Bone marrow (tissue), 2 donors: ENCODE data around the gene QRFP.

ENCODE experiments used
- DNase-seq, 2 donors: peaks; one replicate each; lab custom pipeline; 2025; lab: John Stamatoyannopoulos, UW

The QRFP gene

DNA sequence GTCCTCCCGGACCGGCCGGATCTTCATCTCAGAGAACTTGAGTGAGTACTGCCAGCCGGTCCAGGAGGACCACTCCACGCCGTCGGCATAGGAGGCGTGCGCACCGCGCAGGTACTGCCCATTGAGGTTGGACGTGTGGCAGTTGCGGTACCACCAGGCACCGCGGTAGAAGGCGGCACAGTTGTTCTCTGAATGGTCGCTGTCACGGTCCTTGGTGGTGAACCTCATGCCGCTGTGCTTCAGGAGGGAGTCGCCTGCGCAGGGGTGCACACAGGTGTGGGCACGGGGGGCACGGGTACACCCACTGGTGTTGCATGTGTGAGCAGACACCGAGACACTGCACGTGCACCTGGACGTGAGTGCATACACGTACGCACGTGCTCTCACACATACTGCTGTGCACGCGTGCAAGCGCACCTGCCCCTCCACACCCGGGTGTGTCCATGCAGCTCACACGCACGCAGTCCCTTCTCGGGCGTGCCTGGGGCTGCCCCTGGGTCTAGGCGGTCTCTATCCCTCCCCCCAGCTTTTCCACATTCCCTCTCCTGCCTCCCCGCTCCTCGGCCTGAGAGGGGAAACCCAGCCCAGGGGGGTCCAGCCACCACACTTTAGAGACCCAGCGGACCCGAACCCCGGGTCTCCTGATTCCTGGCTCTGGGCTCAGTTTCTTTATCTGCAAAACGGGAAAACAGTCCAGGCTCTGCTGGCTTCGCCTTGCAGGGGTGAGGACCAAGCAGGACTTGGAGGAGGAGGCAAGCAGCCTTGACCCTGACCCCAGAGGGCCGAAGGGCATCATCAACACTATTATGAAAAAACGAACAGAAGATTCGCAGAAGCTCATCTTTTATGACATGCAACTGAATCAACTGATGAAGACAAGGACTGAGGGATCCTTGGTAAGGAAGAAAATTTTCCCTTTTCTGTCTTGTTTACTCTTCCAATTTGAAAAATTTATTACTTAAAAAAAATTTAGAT lies 7.7 kb upstream of the QRFP start:
- no peak for DNase-seq

DNA sequence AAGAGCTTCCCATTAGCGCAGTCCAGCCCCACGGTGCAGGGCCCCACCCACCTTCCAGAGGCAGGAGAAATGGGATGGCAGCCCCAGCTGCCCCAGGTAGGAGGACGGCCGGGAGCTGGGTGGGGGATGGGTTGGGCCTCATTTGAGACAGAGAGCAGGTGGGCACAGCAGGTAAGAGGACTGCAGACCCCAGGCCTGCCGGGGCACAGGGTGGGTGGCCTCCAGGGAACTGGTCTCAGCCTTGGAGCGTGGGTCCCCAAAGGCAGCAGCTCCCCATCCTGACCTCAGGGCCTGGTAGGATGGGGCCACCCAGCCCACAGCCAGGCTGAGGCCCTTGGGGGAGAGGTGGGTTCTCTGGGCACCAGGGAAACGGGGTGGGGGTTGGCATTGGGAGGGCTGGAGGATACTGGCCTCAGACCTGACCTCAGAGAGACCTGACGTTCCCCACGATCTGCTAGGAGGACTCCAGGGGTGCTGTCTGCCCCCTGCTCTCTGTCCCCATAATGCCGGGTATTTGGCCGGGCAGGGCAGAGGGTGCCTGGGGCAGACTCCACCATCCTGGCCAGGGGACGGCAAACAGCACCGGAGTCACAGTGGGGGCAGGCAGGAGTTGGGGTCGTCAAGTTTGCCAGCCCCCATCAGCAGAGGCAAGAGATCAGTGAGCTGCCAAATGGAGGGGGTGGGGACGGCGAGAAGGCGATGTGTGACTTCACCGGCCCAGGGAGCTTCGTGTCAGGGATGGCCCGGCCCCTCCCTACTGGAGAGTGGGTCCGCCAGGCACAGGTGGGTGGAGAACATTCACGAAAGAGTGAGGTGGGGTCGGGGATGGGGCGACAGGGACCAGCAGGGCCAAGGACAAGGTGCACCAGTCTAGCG lies 6.8 kb upstream of the QRFP start:
- DNase-seq, result no peak

DNA sequence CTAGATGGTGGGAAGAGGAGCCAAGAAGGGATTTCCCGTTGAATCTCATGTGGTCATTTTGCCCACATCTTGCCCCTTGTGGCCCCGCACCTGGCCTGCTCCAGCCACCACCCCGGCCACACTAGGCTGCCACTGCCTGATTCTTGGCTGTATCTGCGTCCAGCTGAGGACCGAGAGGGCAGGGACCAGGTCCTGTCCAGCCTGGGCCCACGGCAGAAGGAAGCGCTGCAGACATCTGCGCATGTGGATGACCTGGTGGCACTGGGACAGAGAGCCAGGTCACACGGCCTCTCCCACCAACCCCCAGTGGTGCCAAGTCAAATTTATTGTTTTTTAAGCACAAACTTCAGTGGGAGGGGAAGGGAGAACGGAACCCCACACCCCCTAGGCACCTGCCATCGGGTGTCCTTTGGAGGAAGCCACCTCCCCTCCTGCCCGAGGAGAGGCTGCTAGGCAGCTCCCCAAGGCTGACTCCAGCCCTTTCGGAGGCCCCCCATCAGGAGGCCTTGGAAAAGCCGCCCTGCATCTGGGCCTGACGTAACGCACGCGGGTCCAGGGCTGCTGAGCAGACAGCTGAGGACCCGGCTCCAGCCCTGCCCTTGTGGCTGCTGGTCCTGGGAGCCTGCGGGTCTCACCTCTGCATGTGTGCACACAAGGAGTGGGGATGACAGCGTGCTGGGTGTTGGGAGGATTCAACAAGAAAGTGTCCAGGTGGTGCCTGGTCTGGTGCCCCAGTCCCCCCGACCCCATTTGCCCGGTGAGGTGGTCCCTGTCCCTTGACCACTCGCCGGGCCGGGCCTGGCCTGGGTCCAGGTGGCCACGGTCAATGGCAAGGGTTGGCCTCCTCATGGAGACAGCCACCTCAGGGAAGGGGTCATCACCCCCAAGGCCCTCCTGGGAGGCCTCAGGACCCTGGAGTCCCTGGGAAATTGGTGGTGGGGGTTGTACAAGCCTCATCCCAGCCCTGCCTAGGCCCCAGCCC lies 5.9 kb upstream of the QRFP start:
- DNase-seq, result no peak

DNA sequence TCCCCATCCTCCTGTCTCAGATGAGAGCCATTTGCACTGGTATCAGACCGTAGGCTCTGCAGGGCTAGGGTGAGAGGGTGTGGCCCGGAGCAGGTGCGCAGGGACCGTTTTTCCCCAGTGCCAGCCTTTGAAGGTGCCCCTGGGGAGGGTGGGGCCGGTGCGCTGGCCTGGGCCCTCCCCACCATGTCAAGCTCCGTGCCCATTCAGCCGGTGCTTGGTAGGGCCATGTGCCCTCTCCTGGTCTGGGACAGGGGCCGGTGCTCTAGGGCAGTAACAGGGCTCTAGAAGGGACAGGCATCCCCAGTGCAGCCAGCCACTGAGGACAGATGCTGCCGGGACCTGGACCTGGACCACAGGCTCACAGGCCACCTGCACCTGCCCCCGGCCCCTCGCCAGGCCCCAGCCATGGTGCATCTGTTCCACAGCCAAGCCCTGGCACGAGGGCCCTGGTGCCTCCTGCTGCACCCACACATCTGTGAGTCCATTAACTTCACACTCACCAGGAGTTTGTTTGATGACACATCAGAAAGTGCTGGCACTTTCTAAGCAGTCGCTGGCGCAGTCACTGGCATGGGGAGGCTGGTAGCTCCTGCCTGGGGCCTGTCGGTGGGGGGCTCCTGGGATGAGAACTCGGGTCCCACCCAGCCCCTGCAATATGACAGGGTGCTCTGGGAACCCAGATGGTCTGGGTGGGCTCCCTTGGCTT lies 5.0 kb upstream of the QRFP start:
- no peak for DNase-seq

DNA sequence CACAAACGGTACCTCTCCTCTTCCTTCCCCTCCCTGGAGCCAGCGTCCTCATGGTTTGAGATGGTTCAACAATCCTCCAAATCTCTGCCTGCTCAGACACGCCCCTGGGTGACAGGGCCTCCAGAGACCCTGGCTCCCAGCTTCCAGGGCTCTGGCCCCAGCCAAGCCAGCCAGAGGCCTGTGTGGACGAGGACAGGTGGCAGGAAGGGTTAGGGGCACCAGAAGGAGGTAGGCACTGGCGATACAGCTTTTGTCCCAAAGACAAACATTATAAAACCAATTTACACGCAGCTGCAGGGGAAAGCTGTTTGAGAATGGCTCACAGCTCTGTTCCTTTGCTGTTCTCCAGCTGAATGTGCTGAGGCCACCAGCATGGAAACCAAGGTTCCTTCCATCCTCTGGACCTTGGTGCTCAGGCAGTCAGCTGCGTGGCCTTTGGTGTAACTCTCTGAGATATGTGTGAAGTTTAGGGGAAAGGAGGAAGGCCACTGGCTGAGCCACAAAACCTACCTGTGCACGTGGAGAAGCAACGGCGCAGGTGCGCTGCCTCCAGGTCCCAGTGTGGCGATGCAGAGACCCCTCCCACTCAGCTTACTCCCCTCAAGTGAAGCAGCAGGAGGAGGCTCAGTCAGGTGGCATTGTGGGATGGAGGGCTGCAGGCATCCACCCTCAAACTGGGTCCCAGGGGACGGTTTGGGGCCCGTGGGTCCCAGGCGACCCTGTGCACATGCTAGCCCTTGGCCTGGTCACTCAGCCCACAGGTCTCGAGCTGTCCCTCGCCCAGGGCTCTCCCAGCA lies 4.3 kb upstream of the QRFP start:
- DNase-seq, result no peak

DNA sequence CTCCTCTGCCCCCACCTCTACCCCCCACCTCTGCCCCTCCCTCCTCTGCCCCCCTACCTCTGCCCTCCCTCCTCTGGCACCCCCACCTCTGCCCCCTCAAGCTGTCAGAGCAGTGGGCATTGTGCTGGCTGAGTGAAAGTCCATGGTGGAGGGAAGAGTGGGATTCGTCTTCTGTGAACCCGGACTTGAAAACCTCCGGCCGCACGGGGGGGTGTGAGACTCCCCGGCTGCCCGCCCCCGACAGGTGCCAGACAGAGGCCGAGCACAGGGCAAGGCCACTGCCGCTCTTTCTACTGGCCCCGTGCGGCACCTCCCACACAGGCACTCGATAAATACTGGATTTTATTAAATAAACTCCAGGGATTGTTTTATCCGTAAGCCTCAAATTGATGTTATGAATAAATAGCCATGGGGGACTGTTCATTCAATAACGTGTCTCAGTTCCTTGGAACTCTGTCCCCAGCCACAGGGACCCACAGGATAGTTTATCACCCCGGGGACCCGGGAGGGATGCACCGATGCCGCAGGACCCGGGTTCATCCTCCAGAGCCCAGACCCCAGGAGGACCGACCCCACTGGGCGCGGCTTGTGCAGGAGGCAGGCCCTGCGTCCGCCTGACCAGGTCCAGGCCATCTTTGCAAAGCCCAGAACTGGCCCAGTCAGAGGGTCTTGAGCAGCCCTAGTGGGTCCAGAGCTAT lies 2.6 kb upstream of the QRFP start:
- DNase-seq, result no peak

DNA sequence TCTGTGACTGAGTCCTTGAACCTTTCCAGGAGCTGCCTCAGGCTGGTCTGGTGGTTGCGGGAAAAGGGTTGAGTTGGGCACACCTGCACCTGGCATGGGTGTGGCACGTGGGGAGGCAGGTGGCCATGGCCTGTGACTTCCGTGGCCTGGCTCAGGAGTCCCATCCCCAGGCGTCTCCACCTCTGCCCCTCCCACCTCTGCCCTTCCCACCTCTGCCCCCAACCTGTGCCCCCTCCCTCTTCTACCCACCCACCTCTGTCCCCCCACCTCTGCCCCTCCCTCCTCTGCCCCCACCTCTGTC lies 1.9 kb upstream of the QRFP start:
- DNase-seq, result no peak

DNA sequence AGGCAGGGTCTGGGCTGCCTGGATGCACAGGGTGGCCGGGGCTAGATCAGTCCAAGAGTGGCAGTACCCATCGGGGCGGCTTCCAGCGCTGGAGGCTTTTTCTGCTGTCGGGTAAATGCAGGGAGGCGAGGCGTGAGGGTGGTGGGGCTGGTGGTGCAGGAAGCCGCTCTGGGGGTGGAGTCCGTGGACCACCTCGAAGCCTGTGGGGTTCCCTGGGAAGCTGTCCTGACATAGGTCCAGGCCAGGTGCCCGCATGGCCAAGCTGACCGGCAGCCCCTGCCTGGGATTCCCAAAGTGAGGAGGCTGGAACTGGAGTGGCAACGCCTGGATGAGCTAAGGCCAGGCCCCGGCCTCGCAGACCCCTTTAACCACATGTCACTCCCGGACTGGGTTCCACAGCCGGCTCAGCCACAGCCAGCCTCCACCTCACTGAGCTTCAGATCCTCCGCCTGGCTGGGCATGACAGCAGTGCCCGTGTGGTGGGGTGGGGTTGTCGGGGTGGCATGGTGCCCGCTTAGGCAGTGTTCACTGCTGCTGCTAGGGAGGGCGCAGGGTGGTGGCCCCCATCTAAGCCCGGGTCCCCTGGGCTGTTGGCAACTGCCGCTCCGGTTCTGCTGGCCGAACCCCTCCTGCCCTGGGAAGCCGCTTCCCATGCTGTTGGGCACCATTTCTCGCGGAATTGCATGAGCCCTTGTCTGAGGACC lies 1.4 kb upstream of the QRFP start:
- DNase-seq, result no peak

DNA sequence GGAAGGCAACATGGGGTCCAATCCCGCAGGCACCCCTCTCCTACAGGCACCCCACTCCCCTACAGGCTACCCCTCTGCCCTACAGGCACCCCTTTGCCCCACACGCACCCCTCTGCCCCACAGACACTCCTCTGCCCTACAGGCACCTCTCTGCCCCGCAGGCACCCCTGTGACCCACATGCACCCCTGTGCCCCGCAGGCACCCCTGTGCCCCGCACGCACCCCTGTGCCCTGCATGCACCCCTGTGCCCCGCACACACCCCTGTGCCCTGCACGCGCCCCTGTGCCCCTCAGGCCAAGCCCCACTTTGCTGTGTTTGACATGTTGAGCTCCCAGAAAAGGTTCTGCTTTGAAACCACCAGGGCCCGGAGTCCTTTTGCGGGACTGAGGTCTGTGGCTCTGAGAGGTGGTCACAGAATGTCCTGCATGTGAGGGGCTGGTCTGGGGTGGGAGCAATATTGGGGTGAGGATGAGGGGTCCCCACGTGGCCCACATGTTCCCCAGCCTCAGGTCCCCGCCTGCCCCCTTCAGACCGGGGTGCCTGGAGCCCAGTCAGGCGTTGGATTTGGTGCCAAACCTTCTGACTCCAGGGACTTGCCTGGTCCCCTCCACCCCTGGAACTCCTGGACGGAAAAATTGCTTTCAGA lies 616 bp upstream of the QRFP start:
- no peak for DNase-seq

DNA sequence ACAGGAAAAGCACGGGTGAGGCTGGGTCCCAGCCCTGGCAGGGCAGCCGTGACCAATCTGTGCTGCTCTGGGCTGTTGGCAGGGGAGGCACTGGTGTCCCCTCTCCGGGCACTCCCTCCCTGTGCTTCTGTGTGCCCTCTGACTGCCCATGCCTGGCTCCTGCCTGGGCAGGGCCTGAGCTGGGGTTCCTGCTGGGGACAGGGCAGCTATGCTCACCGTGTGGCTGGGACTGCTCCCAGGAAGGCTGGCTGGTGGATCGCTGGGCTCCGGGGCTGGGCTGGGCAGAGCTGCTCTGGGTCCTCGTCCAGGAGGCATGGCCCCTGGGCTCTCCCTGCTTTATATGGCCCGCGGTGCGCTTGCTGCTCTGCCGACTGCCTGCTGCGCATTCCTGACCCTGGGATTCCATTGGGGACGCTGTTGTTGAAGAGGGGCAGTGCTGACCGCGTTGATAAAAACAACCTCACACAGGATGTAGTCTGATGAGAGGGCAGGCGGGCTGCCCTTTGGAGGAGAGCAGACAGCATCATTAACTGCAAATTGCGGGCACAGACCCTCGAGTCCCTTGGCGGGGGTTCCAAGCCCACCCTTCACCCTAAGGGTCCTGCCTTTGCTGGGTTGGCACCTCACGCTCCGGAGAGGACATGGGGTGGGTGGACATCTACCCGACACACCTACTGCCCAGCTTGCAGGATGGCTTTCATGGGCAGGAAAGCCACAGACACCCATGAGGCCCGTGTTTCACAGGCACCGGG lies 955 bp downstream of the QRFP start:
- no peak for DNase-seq

DNA sequence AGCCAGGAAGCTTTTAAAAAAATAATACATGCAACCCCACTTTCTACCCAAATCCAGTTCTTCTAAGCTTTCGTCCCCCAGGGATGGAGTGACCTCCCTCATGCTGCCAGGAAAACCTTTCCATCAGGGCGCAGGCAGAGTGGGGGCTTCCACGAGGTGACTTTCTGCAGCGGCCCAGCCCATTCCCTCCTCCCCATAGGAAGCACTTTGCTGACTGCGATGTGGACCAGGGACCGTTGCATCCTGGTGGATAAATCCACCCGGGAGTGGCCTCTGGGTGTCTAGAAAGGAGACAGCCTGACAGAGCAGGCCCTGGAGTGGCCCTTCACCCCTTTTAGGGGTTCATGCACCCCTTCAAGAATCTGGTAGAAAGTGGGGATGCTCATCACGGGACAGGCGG lies 1.6 kb downstream of the QRFP start:
- no peak for DNase-seq

DNA sequence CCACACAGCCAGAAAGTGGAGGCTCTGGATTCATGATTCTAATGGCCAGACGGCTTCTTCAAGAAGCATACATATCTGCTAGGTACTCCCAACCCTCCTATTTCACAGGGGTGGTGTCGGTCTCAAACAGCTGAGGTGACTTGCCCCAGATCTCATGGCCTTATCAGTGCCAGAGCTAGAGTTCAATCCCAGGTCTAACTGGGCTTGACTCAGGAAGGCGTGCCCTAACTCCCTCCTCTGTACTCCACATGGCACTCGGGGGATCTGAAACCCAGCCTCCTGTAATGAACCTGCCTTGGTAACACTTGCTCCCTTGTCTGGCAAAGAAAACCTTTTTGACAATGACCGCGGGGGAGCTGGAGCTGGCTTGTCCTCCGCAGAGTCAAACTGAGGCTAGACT lies 2.1 kb downstream of the QRFP start:
- DNase-seq, result no peak

DNA sequence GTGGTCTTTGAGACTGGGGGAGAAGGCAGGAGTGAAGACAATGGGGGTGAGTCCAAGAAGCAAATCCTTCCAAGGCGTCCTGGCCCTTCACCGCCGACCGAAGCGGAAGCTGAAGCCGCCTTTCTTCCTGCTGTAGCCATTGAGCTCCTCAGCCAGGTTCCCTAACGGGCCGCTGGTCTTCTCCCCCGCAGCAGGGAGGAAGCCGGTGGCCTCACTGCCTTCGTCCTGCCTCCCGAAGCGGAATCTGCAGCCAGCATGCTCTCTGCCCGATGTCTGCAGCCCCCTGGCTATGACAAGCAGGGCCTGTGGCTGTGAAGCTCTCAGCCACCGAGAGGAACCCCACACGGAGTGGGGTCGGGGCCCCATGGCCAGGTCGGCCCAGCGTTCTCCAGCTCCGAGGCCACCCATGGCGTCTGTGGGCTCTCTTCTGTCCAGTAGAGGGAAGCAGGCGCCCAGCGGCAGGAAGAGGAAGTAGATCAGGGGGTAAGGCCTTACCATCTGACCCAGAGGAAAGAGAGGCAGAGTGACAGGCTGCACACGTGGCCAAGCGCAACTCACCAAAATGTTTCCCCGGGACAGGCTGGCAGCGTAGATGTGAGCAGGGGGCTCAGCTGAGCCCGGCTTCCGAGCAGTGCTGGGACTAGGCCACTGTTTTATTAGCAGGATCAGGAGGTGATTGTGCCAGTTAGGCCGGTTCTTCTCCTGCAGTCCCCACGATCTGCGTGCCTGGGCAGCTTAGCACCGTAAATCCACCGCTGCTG lies 3.1 kb downstream of the QRFP start:
- DNase-seq, result peak; percentile 36 to 55

DNA sequence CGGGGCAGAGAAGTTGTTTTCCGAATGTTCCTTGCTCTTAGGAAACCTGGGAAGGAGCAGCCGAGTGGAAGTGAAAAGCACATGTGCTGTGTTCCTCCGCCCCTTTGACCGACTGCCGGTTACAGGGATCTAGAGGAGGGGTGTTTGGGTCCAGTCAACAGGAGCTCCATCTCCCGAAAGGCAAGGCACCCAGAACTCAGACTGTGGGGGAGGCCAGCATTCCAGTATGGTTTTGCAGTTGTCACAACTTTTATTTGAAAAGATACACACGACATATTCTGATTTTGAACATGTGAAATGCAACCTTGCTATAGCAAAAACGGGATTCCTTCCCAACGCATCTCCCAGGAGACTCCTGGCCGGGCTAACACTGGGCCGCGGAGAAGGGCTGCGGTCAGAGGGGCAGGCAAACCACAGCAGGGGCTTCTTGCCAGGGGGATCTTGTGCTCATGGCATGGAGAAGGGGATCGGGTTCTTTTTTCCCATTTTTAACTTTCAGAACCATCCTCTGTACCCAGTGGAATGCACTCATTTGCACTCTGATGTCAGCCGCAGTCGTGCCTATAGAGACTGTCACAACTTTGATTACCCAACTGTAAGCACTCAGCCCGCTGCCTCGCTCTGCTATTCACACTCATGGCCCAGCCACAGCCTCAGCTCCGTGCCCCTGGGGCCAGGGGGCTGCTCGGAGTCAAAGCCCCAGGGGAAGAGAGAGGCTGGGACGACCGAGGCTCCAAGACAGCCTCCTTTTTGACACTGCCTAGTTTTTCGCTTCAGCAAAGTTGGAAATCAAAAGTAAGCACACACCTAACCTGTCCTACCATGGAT lies 3.9 kb downstream of the QRFP start:
- DNase-seq, result no peak

DNA sequence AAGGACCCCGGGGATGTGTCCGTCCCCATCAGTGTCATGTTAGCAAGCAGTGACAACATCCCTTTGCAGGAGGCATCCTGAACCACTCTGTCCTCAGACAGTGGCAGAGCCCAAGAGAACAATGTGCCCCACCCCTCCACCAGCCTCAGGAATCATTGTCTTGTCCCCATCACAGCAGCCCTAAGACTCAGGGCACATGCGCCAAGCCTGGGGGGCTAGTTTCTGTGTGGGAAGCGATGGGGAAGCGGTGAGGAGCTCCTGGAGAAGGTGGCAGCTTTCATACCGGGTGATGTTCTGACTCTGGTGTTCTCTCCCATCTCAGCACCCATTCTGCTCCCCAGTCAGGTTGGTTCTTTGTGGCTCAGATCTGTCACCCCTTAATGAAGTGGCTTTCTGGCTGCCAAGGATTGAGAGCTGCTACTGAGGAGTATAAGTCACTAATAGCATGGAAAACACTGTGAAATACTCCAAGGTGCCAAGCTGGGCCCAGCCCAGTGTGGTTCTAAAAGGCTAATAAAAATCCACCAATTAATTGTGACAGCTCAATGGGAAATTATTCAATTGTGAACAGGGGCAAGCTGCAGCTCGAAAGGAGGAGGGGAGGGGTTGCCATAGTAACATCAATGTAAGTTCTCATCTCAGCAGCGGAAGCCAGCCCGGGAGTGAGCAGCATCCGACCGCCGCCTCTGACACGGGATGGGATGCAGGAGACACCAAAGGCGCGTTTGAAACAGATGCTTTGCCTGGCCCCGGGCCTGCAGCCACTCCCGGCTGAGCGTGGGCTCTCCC lies 4.7 kb downstream of the QRFP start:
- no peak for DNase-seq
